Left ventricle myocardium inferior (tissue), 1 donor: ENCODE results near the gene CAMKMT. TPM values are rescaled to one million over a fixed set of nuclear protein-coding genes. Genes with fewer than 3 reads are reported as not detected.

Experiments
- DNase-seq: peaks from one replicate; pipeline ENCODE4 v3.0.0-alpha.2; 2020
- H3K27ac ChIP-seq: fragments of 200-600 bp; replicated peaks from 2 replicates; pipeline ENCODE4 v1.8.0; 2021
- H3K27me3 ChIP-seq: fragments of 200-600 bp; 2 replicates; pipeline ENCODE4 v1.8.0; 2021; ENCODE audit warnings: low read depth
- H3K36me3 ChIP-seq: fragments of 200-600 bp; 2 replicates; pipeline ENCODE4 v1.8.0; 2021
- H3K4me1 ChIP-seq: fragments of 200-600 bp; 2 replicates; pipeline ENCODE4 v1.8.0; 2021
- H3K4me3 ChIP-seq: fragments of 200-600 bp; 2 replicates; pipeline ENCODE4 v1.8.0; 2021; ENCODE audit warnings: mild to moderate bottlenecking, moderate library complexity
- H3K9me3 ChIP-seq: fragments of 200-600 bp; replicated peaks from 2 replicates; pipeline ENCODE4 v1.8.0; 2021
- CTCF ChIP-seq: fragments of 200-600 bp; IDR thresholded peaks from 2 replicates; pipeline ENCODE4 v1.8.0; 2021; ENCODE audit warnings: antibody characterized with exemption, mild to moderate bottlenecking, borderline replicate concordance
- intact Hi-C: fragments of 100-400 bp; cut with micrococcal nuclease; formaldehyde crosslinking; loops from one replicate; pipeline ENCODE4 v1.11.0; 2022
- total RNA-seq: library from RNA; stranded (reverse); fragmentation: NEBNext Ultra II Directional; extraction: Animal tissue kit (Norgen Biotek cat#: 25700); gene quantifications from one replicate; pipeline ENCODE4 v1.2.1, GENCODE V29; 2021
- donor health status: DM: no; HTN: yes; CAD: no; lungs with severe emphysema.

CAMKMT gene
- total RNA-seq, 1 donor from 2014 or later: 4.8 TPM

GRCh38 chr2:44388877-44389276 is 27.1 kb downstream of the CAMKMT start:
- no peak overlapping the region for H3K27ac ChIP-seq
- H3K4me3 ChIP-seq: no peak overlapping the region
- no peak for DNase-seq
- no peaks in the 10 kb centered on the region for H3K4me1 ChIP-seq
- H3K36me3 ChIP-seq: no peaks in the 10 kb centered on the region
- H3K9me3 ChIP-seq: peaks cover 22% of the 10 kb centered on the region
- TF ChIP-seq CTCF: no peak
- no peaks in the 10 kb centered on the region for H3K27me3 ChIP-seq
- intact Hi-C loops: no loop called here

- Histone ChIP-seq H3K4me1 (no peaks in the 10 kb centered on the region), H3K27me3 (no peaks in the 10 kb centered on the region), H3K27ac (no peak overlapping the region), H3K36me3 (no peaks in the 10 kb centered on the region), H3K4me3 (no peak overlapping the region), H3K9me3 (peaks cover 17% of the 10 kb centered on the region)
- intact Hi-C loops: loop anchor here (10.0 kb wide), 1 partner anchor 565 kb away; no protein-coding TSS in a partner anchor
- DNase-seq: no peak
- TF ChIP-seq CTCF: peak; percentile 19
These were observed 28.1 kb downstream of the CAMKMT start for GRCh38 chr2:44389895-44390294.

- intact Hi-C loops: loop anchor here (10.0 kb wide), 1 partner anchor 562 kb away; no protein-coding TSS in a partner anchor
- Histone ChIP-seq H3K27ac (no peak overlapping the region), H3K27me3 (no peaks in the 10 kb centered on the region), H3K4me1 (no peaks in the 10 kb centered on the region), H3K9me3 (peaks cover 4% of the 10 kb centered on the region), H3K36me3 (no peaks in the 10 kb centered on the region), H3K4me3 (no peak overlapping the region)
- TF ChIP-seq CTCF: peak; percentile 69
- no peak for DNase-seq
These were observed 30.7 kb downstream of the CAMKMT start for GRCh38 chr2:44392338-44392943.

- no peaks in the 10 kb centered on the region for H3K36me3 ChIP-seq
- H3K4me3 ChIP-seq: no peak overlapping the region
- DNase-seq: no peak
- no peak overlapping the region for H3K27ac ChIP-seq
- no peaks in the 10 kb centered on the region for H3K9me3 ChIP-seq
- H3K27me3 ChIP-seq: no peaks in the 10 kb centered on the region
- no peak for TF ChIP-seq CTCF
- H3K4me1 ChIP-seq: no peaks in the 10 kb centered on the region
- intact Hi-C loops: loop anchor here (10.0 kb wide), 1 partner anchor 557 kb away; no protein-coding TSS in a partner anchor
These were observed 35.9 kb downstream of the CAMKMT start for GRCh38 chr2:44397447-44398175.

GRCh38 chr2:44398243-44398897 is 36.6 kb downstream of the CAMKMT start:
- DNase-seq: no peak

More at GRCh38 chr2:44398243-44398897, 36.6 kb downstream of the CAMKMT start:
- H3K4me3 ChIP-seq: no peak overlapping the region
- intact Hi-C loops: loop anchor here (10.0 kb wide), 1 partner anchor 556 kb away; no protein-coding TSS in a partner anchor
- H3K27ac ChIP-seq: no peak overlapping the region
- H3K36me3 ChIP-seq: no peaks in the 10 kb centered on the region
- H3K27me3 ChIP-seq: no peaks in the 10 kb centered on the region
- H3K9me3 ChIP-seq: no peaks in the 10 kb centered on the region
- TF ChIP-seq CTCF: no peak
- H3K4me1 ChIP-seq: no peaks in the 10 kb centered on the region
